ENCODE data around the gene PROCA1. TPM values are rescaled to one million over a fixed set of nuclear protein-coding genes. Genes with fewer than 3 reads are reported as not detected.

PROCA1 gene
- total and polyA plus RNA-seq, 9 of the 15 experiments (the other 6 are each of a cell fraction or from before 2014, with no cell fraction given), result 0.78 to 16.2 (median 5.6) TPM

- TF ChIP-seq ZNF395 (CRISPR knock-in tag; IDR thresholded peaks at IDR 0.05) (no peak), RAD51 (IDR thresholded peaks at IDR 0.05; ENCODE audit: borderline replicate concordance, low read depth) (no peak), MAFG (tag; conservative IDR thresholded peaks at IDR 0.05) (peak; percentile 80), FOXA1 (IDR thresholded peaks at IDR 0.05; ENCODE audit: borderline replicate concordance) (no peak), RNF219 (CRISPR knock-in tag; IDR thresholded peaks at IDR 0.05) (no peak)
- TF ChIP-seq, protein P1, sequence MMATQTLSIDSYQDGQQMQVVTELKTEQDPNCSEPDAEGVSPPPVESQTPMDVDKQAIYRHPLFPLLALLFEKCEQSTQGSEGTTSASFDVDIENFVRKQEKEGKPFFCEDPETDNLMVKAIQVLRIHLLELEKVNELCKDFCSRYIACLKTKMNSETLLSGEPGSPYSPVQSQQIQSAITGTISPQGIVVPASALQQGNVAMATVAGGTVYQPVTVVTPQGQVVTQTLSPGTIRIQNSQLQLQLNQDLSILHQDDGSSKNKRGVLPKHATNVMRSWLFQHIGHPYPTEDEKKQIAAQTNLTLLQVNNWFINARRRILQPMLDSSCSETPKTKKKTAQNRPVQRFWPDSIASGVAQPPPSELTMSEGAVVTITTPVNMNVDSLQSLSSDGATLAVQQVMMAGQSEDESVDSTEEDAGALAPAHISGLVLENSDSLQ (IDR thresholded peaks at IDR 0.05), result no peak
- TF ChIP-seq, protein P2, sequence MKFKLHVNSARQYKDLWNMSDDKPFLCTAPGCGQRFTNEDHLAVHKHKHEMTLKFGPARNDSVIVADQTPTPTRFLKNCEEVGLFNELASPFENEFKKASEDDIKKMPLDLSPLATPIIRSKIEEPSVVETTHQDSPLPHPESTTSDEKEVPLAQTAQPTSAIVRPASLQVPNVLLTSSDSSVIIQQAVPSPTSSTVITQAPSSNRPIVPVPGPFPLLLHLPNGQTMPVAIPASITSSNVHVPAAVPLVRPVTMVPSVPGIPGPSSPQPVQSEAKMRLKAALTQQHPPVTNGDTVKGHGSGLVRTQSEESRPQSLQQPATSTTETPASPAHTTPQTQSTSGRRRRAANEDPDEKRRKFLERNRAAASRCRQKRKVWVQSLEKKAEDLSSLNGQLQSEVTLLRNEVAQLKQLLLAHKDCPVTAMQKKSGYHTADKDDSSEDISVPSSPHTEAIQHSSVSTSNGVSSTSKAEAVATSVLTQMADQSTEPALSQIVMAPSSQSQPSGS (CRISPR knock-in tag; IDR thresholded peaks at IDR 0.05), result no peak
Measured at GRCh38 chr17:28745786-28746411, 34.2 kb upstream of the PROCA1 start (continued).
